Omental fat pad (tissue), 4 donors: Measurements from ENCODE around the gene CNTNAP3B. TPM values are rescaled to one million over a fixed set of nuclear protein-coding genes. Genes with fewer than 3 reads are reported as not detected.

Experiments used
- small RNA-seq: library from RNA; depleted of rRNA; stranded (forward); fragments of <200 nt; gene quantifications from one replicate; pipeline ENCODE3, GENCODE V24; 2016
- total RNA-seq, 4 donors: library from RNA; depleted of rRNA; stranded (reverse); fragments of >200 nt; gene quantifications; one replicate each; pipeline ENCODE4 v1.1.0, GENCODE V29; 2016

CNTNAP3B gene
- total RNA-seq, 4 donors from 2014 or later = 13.8 to 101 (median 27.6) TPM

Small RNA genes lying within 50 kb of the gene (small RNA-seq; reads per million reads assigned to genes)
- gene RN7SL343P = not detected

Other genes starting within 250 kb of the CNTNAP3B start
- gene SPATA31A6, start 54.2 kb upstream of the CNTNAP3B start, total RNA-seq = not detected